ENCODE measurements around the gene DPP9.
"Not testable (repeated sequence)": the region's sequence is repeated elsewhere in the genome, so short reads cannot be mapped to it uniquely, and the experiment has no call there.

The DPP9 gene

GRCh38 chr19:4723595-4724514 lies at the start of gene DPP9:
TSS of gene DPP9 (minus strand) at chr19:4723842. CDS start at chr19:4719906, 3,936 bp downstream.
- DNase-seq (ENCODE audit: low read depth in 2 of 2): peak; percentile 91 to 93

DNA sequence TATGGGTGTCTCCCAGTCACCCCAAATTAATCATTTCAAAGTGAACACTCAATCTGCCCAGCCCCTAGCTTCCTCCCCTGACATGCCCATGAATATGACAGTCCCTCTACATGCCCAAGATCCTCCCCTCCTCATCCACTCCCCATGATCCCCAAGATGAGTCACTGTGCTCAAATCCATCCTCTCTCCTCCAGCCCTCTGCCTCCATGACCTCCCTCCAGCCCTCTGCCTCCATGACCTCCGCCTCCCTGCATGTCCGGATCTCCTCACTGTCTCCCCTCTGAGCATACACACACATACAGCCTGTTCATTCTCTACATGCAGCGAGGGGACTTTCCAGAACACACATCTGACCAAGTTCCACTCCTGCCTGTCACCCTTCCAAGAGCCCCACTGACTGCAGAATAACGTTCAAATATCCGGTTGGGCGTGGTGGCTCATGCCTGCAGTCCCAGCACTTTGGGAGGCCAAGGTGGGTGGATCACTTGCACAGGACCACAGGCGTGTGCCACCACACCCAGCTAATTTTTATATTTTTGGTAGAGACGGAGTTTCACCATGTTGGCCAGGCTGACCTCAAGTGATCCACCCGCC lies 49.5 kb upstream of the DPP9 start:
- DNase-seq (ENCODE audit: low read depth in 2 of 2): no peak

DNA sequence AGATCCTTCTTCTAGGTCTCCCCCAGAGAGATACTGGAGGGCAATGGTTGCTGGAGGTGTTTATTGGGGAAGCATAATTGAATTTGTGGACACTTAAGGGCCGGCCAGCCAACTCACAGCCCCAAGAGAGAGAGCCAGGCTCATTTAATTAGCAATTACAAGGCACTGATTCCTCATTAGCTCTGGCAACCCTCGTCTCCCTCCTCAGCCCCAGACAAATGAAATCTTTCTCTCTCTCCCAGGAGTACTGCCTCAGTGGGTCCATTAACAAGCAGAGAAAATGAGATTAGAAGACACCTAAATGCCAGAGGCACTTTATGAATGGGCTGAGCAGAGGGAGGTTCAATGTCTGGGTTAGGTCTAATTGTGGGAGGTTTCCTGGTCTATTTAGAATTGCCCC lies 48.9 kb upstream of the DPP9 start:
- no peak for DNase-seq (ENCODE audit: low read depth in 2 of 2)

GRCh38 chr19:4768934-4769777 lies 45.5 kb upstream of the DPP9 start:
- peak; percentile 57 to 61 for DNase-seq (ENCODE audit: low read depth in 2 of 2)

DNA sequence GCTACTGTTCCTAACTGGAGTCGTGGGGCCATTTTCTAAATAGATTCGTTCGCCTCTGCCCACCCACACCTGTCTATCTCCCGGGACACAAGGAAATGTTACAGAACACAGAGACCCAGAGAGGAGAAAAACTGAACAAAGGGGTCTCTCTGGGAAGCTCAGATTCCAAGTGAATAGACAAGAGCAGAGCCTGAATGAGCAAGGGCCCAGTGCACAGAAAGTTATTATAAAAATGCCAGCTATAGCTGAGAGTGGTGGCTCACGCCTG lies 40.7 kb upstream of the DPP9 start:
- no peak for DNase-seq (ENCODE audit: low read depth in 2 of 2)

GRCh38 chr19:4763021-4763420 lies 39.4 kb upstream of the DPP9 start:
- DNase-seq (ENCODE audit: low read depth in 2 of 2): no peak

GRCh38 chr19:4760285-4760650 lies 36.6 kb upstream of the DPP9 start:
- no peak for DNase-seq (ENCODE audit: low read depth in 2 of 2)

- peak; percentile 17 to 20 for DNase-seq (ENCODE audit: low read depth in 2 of 2)
These were observed 36.0 kb upstream of the DPP9 start for GRCh38 chr19:4759388-4760284.

DNA sequence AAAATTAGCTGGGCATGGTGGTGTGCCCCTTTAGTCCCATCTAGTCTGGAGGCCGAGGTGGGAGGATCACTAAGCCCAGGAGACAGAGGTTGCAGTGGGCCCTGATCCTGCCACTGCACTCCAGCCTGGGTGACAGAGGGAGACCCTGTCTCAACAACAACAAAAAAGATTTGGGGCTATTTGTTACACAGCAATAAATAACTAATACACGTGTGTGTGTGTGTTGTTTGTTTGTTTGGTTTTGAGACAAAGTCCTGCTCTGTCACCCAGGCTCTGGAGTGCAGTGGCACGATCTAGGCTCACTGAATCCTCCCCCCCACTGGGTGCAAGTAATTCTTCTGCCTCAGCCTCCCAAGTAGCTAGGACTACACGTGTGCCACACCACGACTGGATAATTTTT lies 35.0 kb upstream of the DPP9 start:
- no peak for DNase-seq (ENCODE audit: low read depth in 2 of 2)

- DNase-seq (ENCODE audit: low read depth in 2 of 2): no peak
These were observed 34.4 kb upstream of the DPP9 start for GRCh38 chr19:4758082-4758481.

DNA sequence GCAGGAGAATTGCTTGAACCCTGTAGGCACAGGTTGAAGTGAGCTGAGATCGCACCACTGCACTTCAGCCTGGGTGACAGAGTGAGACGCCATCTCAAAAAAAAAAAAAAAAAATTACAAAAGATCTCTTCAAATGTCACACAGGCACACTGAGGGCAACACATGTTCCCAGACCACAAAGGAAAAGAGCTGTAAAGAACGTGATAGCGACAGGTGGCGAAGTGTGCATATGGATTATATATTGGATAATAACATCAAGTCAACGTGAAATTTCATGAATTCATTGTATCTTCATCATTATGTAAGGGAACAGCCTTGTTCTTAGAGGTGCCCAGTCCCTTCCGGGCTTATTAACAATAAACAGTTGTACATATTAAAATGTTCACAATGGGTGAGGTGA lies 31.8 kb upstream of the DPP9 start:
- no peak for DNase-seq (ENCODE audit: low read depth in 2 of 2)

DNA sequence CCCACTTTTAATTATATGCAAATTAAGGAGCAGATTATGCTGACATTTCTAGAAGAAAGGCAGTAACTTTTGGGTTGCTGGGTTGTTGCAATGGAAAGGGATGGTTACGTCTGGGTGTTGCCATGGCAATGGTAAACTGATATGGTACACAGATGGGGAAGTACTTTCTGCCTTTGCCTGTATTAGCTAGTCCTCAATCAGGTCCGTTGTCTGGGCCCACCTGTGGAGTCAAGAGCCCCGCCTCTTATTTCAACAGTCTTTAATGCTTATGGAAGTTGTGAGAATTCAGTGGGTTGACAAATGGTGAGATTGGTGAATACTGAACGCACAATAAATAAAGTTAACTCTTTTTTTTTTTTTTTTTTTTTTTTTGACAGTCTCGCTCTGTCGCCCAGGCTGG lies 30.6 kb upstream of the DPP9 start:
- no peak for DNase-seq (ENCODE audit: low read depth in 2 of 2)

- no peak for DNase-seq (ENCODE audit: low read depth in 2 of 2)
These were observed 26.4 kb upstream of the DPP9 start for GRCh38 chr19:4749870-4750590.

GRCh38 chr19:4748589-4748988 lies 24.9 kb upstream of the DPP9 start:
- DNase-seq (ENCODE audit: low read depth in 2 of 2): no peak

- DNase-seq (ENCODE audit: low read depth in 2 of 2): no peak
These were observed 24.5 kb upstream of the DPP9 start for GRCh38 chr19:4748185-4748584.

GRCh38 chr19:4745986-4746385 lies 22.3 kb upstream of the DPP9 start:
- DNase-seq (ENCODE audit: low read depth in 2 of 2): no peak

GRCh38 chr19:4745175-4745574 lies 21.5 kb upstream of the DPP9 start:
- DNase-seq (ENCODE audit: low read depth in 2 of 2): not testable (repeated sequence)

DNA sequence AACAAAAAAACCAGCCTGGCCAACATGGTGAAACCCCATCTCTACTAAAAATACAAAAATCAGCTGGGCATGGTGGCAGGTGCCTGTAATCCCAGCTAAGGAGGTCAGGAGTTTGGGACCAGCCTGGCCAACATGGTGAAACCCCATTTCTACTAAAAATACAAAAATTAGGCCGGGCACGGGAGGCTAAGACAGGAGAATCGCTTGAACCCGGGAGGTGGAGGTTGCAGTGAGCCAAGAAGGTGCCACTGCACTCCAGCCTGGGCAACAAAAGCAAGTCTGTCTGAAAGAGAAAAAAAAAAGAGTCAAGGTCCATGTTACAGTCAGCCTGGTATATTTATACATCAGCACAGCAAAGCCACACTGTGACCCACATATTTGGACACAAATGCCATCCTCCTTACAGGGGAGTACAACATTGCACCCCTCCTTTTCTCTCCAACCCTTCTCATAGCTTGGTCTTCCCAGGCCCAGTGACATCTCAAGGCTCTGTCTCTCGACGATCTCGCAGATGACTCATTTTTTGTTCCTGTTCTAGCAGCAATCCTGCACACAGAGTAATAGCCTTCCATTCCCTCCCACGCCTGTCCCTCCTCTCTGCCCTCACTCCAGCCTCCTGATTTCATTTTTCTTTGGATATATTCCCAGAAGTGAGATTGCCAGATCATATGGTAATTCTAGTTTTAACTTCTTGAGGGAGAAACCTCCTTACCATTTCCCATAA lies 21.0 kb upstream of the DPP9 start:
- no peak for DNase-seq (ENCODE audit: low read depth in 2 of 2)

DNA sequence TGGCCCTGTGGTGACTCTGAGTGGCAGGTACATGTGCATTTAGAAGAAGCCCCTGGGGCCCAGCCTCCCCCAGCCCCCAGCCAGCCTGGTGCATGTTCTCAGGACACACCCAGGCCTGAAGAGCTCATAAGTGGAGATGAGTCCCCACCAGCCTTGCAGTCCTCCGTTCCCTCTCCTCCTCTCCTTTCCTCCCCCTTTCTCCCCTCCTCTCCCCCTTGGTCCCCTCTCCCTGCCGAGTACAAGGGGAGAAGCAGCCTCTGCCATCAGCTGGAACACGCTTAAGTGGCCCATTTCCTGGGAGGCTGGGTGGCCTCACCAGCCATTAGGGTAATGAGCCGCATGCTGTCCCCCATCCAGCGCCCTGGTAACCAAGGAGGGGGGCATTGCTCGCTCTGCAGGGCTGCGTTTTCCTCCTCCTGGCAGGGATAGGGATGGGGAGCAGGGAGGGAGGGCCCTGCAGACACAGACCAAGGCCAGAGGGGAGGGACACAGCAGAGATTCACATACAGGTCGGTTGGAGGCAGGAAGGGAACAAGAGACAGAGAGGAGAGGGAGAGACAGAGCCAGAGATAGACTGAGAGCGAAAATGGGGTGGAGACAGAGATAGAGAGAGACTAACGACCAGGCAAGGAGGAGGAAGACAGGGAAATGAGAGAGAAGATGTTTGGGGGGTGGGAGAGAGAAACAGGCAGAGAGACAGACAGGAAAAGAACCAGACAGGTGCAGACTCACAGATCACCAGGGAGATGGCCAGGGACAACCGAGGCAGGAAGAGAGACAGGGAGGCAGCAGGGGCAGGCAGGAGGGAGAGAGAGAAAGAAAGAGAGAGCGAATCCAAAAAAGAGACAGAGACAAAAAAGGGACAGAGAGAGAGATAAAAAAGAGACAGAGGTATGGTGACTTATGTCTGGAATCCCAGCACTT lies 19.3 kb upstream of the DPP9 start:
- DNase-seq (ENCODE audit: low read depth in 2 of 2): no peak

All from stimulated activated CD8-positive, alpha-beta memory T cell treated with anti-CD3 and anti-CD28 coated beads, Interleukin-2, amount 100 ng/mL, for 1 hour (primary cell).